ENCODE data around the gene DENND1B.

DNA sequence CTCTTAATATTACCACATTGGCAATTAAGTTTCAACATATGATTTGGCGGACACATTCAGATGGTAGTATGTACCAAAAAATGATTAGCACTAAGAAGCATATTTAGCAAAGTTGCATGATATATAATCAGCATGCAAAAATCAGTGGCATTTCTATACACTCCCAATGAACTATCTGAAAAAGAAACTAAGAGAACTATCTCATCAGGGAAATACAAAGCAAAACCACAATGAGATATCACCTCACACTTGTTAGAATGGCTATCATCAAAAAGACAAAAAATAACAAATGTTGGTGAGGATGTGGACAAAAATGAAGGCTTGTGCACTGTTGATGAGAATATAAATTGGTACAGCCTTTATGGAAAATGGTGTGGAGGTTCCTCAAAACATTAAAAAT lies 31.4 kb upstream of the DENND1B start:
- TF ChIP-seq REST (IDR thresholded peaks at IDR 0.05; ENCODE audit: low read depth, low read length): no peak
- TF ChIP-seq, protein P1, sequence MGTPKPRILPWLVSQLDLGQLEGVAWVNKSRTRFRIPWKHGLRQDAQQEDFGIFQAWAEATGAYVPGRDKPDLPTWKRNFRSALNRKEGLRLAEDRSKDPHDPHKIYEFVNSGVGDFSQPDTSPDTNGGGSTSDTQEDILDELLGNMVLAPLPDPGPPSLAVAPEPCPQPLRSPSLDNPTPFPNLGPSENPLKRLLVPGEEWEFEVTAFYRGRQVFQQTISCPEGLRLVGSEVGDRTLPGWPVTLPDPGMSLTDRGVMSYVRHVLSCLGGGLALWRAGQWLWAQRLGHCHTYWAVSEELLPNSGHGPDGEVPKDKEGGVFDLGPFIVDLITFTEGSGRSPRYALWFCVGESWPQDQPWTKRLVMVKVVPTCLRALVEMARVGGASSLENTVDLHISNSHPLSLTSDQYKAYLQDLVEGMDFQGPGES (IDR thresholded peaks at IDR 0.05; ENCODE audit: low read depth, low read length): no peak
- no peak for TF ChIP-seq TEAD4 (IDR thresholded peaks at IDR 0.05; ENCODE audit: borderline replicate concordance, insufficient read depth)
- TF ChIP-seq TCF12 (IDR thresholded peaks at IDR 0.05): no peak
- TF ChIP-seq, protein P2, sequence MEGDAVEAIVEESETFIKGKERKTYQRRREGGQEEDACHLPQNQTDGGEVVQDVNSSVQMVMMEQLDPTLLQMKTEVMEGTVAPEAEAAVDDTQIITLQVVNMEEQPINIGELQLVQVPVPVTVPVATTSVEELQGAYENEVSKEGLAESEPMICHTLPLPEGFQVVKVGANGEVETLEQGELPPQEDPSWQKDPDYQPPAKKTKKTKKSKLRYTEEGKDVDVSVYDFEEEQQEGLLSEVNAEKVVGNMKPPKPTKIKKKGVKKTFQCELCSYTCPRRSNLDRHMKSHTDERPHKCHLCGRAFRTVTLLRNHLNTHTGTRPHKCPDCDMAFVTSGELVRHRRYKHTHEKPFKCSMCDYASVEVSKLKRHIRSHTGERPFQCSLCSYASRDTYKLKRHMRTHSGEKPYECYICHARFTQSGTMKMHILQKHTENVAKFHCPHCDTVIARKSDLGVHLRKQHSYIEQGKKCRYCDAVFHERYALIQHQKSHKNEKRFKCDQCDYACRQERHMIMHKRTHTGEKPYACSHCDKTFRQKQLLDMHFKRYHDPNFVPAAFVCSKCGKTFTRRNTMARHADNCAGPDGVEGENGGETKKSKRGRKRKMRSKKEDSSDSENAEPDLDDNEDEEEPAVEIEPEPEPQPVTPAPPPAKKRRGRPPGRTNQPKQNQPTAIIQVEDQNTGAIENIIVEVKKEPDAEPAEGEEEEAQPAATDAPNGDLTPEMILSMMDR (IDR thresholded peaks at IDR 0.05): no peak
- no peak for TF ChIP-seq TAF1 (IDR thresholded peaks at IDR 0.05; ENCODE audit: borderline replicate concordance, low read depth, low read length)
- TF ChIP-seq EZH2phosphoT487 (IDR thresholded peaks at IDR 0.05; ENCODE audit: borderline replicate concordance, low read depth): no peak
